ENCODE data around the gene DPH5.
"Not testable (repeated sequence)": the region's sequence is repeated elsewhere in the genome, so short reads cannot be mapped to it uniquely, and the experiment has no call there.

The DPH5 gene

GRCh38 chr1:100989306-100990077, 36.1 kb downstream of the DPH5 start:
- no peak for DNase-seq (ENCODE audit: low read depth in 2 of 3, low spot score in 2 of 3)

DNA sequence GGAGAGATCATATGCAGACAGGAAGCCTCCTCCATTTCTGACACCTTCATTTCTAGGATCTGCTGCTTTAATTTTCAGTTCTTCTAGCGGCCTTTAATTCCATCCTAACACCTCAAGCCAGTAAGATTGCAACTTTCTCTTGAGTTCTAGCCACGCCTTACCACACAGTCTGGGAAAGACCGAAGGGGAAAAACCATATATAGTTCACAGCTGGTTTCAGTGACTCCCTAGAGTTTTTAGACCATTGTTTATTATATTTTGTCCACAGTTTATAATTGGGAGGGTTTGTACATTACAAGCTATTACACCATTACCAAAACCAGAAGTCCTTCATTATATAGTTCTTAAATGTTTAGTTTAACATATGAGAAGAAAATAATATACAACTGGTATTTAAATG, 37.5 kb downstream of the DPH5 start:
- no peak for DNase-seq (ENCODE audit: low read depth in 2 of 3, low spot score in 2 of 3)

- DNase-seq (ENCODE audit: low read depth in 2 of 3, low spot score in 2 of 3), result no peak
Measured at GRCh38 chr1:100982793-100983192, 42.8 kb downstream of the DPH5 start.

DNA sequence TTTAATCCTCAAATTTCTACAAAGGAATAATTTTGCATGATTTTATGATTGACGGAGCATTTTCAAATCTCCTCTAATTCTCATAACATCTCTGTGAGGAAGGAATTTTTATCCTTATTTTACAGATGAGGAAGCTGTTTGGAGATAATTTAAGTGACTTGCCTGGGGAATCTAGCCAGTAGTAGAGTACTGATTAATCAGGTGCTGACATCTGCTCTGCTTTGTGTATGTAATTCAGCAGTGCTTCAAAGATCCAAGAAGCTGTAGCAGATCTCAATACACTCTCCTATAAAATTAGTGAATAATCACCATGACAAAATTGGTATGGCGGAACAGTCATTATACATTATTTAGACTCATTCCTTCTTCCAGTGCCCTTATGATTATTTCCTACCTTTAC, 46.0 kb downstream of the DPH5 start:
- DNase-seq (ENCODE audit: low read depth in 2 of 3, low spot score in 2 of 3), result no peak

DNA sequence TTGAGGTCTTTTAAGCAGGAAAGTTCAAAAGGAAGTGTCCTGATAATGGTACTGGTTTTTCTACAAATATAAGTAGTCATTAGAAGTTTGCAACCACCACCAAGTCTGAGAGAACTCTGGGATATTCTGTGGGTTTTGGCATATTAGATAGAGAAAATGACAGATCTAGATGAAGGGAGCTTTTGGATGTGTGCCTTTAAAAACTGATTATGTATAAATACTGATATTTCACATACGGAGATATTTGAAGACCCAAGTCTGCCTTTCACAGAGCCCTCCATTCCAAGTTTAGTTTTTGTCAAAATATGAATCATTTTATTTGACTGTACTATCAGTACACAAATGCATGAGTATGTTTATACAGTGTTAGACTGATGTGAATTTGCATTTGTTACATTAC, 48.6 kb downstream of the DPH5 start:
- no peak for DNase-seq (ENCODE audit: low read depth in 2 of 3, low spot score in 2 of 3)

GRCh38 chr1:100972185-100972584, 53.4 kb downstream of the DPH5 start:
- no peak for DNase-seq (ENCODE audit: low read depth in 2 of 3, low spot score in 2 of 3)

GRCh38 chr1:100971021-100971420, 54.6 kb downstream of the DPH5 start:
- no peak for DNase-seq (ENCODE audit: low read depth in 2 of 3, low spot score in 2 of 3)

GRCh38 chr1:100969327-100969726, 56.3 kb downstream of the DPH5 start:
- DNase-seq (ENCODE audit: low read depth in 2 of 3, low spot score in 2 of 3), result no peak

GRCh38 chr1:100968621-100969020, 57.0 kb downstream of the DPH5 start:
- no peak for DNase-seq (ENCODE audit: low read depth in 2 of 3, low spot score in 2 of 3)

DNA sequence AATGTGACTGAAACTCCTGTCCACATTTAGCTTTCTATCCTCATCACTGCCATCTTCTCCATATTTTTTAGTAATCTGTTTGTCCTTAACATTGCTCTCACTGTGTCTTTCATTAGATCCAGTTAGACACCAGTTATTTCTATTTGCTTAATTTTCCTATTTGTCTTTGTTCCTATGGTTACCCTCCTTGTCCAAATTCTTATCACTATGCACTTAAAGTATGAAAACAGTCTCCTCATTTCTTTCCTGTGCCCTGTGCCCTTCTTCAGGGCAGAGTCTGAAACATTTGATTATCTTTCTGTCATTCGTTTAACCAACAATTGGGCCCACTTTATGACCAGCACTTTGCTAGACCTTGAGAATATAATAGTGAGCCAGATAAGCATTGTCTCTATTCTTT, 65.5 kb downstream of the DPH5 start:
- no peak for DNase-seq (ENCODE audit: low read depth in 2 of 3, low spot score in 2 of 3)

DNA sequence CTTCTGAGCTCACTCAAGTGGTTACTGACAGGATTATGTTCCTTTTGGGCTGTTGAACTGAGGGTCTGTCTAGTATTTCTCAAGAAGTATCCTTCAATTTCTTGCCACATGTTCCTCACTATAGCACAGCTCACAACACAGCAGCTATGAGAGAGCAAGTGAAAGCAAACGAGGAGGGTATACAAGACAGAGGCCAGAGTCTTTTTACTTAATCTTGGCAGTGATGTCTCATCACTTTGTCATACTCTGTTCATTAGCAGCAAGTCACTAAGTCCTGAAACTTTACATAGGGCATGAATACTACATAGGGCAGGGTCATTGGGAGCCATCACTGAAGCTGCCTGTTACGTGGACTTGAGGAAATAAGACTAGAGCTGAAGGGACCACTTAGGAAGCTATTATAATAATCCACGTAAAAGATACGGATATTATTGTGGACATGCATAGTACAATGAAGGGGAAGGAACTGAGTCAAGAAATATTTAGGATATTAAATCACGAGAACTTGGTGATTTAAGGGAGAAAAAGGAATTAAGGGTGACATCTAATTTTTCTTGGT, 66.0 kb downstream of the DPH5 start:
- DNase-seq (ENCODE audit: low read depth in 2 of 3, low spot score in 2 of 3), result no peak

- DNase-seq (ENCODE audit: low read depth in 2 of 3, low spot score in 2 of 3), result no peak
Measured at GRCh38 chr1:100955322-100955721, 70.3 kb downstream of the DPH5 start.

GRCh38 chr1:100953960-100954730, 71.4 kb downstream of the DPH5 start:
- no peak for DNase-seq (ENCODE audit: low read depth in 2 of 3, low spot score in 2 of 3)

DNA sequence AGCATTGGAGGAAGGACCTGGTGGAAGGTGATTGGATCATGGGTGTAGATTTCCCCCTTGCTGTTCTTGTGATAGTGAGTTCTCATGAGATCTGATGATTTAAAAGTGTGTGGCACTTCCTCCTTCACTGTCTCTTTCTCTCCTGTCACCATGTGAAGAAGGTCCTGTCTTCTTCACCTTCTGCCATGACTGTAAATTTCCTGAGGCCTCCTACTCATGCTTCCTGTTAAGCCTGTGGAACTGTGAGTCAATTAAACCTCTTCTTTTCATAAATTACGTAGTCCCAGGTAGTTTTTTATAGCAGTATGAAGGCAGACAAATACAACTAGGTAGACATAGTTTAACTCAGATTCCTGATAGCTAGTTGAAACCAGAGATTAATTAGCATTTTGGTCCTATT, 72.6 kb downstream of the DPH5 start:
- not testable (repeated sequence) for DNase-seq (ENCODE audit: low read depth in 2 of 3, low spot score in 2 of 3)

- no peak for DNase-seq (ENCODE audit: low read depth in 2 of 3, low spot score in 2 of 3)
Measured at GRCh38 chr1:100952104-100952745, 73.4 kb downstream of the DPH5 start.

DNA sequence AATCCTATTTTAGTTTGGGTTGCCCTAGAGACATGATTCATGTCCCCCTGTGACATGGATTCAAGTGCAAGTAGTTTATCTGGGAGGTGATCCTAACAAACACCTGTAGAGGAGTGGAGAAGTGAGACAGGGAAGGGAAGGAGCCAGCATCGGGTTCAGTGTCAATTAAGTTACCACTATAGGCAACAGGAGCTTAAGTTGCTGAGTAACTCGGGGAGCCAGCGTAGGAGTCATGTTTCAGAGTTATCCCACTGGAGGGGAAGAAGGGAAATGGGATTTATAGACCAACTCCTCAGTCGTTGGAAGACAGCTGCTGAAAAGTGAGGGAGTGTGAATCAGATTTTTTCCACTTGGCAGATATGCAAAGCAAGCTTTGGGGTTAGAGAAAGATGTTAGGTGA, 74.8 kb downstream of the DPH5 start:
- no peak for DNase-seq (ENCODE audit: low read depth in 2 of 3, low spot score in 2 of 3)

GRCh38 chr1:100950337-100950736, 75.2 kb downstream of the DPH5 start:
- DNase-seq (ENCODE audit: low read depth in 2 of 3, low spot score in 2 of 3), result no peak

GRCh38 chr1:100949515-100950158, 75.9 kb downstream of the DPH5 start:
- not testable (repeated sequence) for DNase-seq (ENCODE audit: low read depth in 2 of 3, low spot score in 2 of 3)

GRCh38 chr1:100948721-100949405, 76.7 kb downstream of the DPH5 start:
- DNase-seq (ENCODE audit: low read depth in 2 of 3, low spot score in 2 of 3), result not testable (repeated sequence)

GRCh38 chr1:100947816-100948215, 77.8 kb downstream of the DPH5 start:
- not testable (repeated sequence) for DNase-seq (ENCODE audit: low read depth in 2 of 3, low spot score in 2 of 3)

- not testable (repeated sequence) for DNase-seq (ENCODE audit: low read depth in 2 of 3, low spot score in 2 of 3)
Measured at GRCh38 chr1:100946064-100946463, 79.5 kb downstream of the DPH5 start.
